ENCODE measurements around the gene TBC1D2B.

DNA sequence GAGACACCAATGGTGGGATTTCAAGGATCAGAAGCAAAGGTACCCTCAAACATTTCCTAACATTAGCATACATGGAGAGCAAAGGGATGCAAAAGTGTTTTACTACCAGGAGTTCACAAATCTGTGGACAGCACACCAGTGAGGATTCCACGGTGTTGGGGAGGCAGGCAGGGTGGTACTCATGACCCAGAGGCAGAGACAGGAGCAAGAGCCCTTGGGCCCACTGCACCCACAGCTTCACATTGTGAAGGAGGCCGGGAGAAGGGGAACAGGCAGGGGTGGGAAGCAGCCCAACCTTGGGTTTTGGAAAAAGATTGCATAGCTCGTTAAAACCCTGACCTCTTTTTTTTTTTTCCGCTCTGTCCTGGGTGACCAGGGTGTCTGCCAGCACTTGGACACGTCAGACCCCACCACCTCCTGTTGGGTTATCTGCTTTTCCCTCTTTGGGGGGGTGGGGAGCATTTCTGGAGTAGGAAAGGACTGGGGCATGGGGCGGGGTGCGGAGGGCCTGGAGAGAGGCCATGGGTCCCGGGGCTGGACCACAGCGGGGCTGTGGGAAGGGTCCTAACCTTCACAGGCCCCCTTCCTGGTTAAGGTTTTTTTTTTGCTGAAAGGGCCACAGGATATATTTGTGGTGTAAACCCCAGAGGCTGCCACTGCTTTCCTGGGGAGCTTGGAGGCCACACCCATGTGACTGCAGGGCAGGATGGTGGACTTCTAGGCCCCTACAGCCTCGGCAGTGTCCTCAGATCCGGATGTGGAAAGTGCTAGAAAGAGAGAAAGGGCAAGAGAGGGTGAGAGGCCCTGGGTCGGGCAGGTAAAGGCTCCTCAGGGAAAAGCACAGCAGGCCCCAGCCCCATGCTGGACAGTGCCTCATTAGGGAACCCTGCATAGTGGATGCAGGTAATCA, 27.3 kb upstream of the TBC1D2B start:
- TF ChIP-seq POLR2A (IDR thresholded peaks at IDR 0.05) = no peak
- TF ChIP-seq, protein P1, sequence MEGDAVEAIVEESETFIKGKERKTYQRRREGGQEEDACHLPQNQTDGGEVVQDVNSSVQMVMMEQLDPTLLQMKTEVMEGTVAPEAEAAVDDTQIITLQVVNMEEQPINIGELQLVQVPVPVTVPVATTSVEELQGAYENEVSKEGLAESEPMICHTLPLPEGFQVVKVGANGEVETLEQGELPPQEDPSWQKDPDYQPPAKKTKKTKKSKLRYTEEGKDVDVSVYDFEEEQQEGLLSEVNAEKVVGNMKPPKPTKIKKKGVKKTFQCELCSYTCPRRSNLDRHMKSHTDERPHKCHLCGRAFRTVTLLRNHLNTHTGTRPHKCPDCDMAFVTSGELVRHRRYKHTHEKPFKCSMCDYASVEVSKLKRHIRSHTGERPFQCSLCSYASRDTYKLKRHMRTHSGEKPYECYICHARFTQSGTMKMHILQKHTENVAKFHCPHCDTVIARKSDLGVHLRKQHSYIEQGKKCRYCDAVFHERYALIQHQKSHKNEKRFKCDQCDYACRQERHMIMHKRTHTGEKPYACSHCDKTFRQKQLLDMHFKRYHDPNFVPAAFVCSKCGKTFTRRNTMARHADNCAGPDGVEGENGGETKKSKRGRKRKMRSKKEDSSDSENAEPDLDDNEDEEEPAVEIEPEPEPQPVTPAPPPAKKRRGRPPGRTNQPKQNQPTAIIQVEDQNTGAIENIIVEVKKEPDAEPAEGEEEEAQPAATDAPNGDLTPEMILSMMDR (IDR thresholded peaks at IDR 0.05) = no peak
